ENCODE results near the gene CACNG5.

GRCh38 chr17:66863820-66864219, 28.9 kb downstream of the CACNG5 start:
- TF ChIP-seq, protein P1, sequence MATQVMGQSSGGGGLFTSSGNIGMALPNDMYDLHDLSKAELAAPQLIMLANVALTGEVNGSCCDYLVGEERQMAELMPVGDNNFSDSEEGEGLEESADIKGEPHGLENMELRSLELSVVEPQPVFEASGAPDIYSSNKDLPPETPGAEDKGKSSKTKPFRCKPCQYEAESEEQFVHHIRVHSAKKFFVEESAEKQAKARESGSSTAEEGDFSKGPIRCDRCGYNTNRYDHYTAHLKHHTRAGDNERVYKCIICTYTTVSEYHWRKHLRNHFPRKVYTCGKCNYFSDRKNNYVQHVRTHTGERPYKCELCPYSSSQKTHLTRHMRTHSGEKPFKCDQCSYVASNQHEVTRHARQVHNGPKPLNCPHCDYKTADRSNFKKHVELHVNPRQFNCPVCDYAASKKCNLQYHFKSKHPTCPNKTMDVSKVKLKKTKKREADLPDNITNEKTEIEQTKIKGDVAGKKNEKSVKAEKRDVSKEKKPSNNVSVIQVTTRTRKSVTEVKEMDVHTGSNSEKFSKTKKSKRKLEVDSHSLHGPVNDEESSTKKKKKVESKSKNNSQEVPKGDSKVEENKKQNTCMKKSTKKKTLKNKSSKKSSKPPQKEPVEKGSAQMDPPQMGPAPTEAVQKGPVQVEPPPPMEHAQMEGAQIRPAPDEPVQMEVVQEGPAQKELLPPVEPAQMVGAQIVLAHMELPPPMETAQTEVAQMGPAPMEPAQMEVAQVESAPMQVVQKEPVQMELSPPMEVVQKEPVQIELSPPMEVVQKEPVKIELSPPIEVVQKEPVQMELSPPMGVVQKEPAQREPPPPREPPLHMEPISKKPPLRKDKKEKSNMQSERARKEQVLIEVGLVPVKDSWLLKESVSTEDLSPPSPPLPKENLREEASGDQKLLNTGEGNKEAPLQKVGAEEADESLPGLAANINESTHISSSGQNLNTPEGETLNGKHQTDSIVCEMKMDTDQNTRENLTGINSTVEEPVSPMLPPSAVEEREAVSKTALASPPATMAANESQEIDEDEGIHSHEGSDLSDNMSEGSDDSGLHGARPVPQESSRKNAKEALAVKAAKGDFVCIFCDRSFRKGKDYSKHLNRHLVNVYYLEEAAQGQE (IDR thresholded peaks at IDR 0.05; ENCODE audit: borderline replicate concordance): no peak
- TF ChIP-seq EZH2 (IDR thresholded peaks at IDR 0.05; ENCODE audit: borderline replicate concordance, insufficient read depth, low read length, poor library complexity, severe bottlenecking): no peak
- TF ChIP-seq, protein P2, sequence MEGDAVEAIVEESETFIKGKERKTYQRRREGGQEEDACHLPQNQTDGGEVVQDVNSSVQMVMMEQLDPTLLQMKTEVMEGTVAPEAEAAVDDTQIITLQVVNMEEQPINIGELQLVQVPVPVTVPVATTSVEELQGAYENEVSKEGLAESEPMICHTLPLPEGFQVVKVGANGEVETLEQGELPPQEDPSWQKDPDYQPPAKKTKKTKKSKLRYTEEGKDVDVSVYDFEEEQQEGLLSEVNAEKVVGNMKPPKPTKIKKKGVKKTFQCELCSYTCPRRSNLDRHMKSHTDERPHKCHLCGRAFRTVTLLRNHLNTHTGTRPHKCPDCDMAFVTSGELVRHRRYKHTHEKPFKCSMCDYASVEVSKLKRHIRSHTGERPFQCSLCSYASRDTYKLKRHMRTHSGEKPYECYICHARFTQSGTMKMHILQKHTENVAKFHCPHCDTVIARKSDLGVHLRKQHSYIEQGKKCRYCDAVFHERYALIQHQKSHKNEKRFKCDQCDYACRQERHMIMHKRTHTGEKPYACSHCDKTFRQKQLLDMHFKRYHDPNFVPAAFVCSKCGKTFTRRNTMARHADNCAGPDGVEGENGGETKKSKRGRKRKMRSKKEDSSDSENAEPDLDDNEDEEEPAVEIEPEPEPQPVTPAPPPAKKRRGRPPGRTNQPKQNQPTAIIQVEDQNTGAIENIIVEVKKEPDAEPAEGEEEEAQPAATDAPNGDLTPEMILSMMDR (IDR thresholded peaks at IDR 0.05; ENCODE audit: poor library complexity, severe bottlenecking): no peak

All from neural cell (in vitro differentiated cells).